Measurements from ENCODE around the gene MAGEB2.

DNA sequence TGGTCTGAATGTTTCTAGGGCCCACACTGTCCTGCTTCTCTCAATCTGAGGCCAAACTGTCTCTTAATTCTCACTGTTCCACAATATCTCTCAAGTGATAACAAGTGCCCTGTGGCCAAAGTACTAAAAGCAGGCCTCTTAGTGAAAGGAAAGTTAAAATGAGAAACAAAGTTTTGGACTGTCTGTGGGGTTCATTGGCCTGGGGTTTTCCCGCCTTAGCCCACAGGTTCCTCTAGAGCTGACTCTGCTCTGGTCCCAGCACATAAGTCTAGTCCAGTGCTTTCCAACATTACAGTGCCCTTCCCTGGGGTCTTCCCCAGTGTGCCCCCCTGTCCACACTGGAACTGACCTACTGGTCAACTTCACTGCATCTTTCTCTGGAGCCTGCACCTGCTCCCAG is 37.9 kb downstream of the MAGEB2 start:
- TF ChIP-seq, protein P1, sequence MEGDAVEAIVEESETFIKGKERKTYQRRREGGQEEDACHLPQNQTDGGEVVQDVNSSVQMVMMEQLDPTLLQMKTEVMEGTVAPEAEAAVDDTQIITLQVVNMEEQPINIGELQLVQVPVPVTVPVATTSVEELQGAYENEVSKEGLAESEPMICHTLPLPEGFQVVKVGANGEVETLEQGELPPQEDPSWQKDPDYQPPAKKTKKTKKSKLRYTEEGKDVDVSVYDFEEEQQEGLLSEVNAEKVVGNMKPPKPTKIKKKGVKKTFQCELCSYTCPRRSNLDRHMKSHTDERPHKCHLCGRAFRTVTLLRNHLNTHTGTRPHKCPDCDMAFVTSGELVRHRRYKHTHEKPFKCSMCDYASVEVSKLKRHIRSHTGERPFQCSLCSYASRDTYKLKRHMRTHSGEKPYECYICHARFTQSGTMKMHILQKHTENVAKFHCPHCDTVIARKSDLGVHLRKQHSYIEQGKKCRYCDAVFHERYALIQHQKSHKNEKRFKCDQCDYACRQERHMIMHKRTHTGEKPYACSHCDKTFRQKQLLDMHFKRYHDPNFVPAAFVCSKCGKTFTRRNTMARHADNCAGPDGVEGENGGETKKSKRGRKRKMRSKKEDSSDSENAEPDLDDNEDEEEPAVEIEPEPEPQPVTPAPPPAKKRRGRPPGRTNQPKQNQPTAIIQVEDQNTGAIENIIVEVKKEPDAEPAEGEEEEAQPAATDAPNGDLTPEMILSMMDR (IDR thresholded peaks at IDR 0.05) = no peak
- no peak for TF ChIP-seq EZH2 (IDR thresholded peaks at IDR 0.05)
